BJ (cell line): ENCODE measurements around the gene TMIGD3. TPM values are rescaled to one million over a fixed set of nuclear protein-coding genes. Genes with fewer than 3 reads are reported as not detected.

Experiments
- CTCF ChIA-PET: fragments of 350-600 bp; formaldehyde crosslinking; extraction: SDS; loops from one replicate; lab custom pipeline; 2021; ENCODE audit warnings: antibody characterized with exemption, inconsistent platforms; lab: Yijun Ruan, JAX
- POLR2A ChIA-PET: fragments of 300-600 bp; sonication (Branson Sonifier 250); formaldehyde crosslinking; extraction: SDS; loops from one replicate; lab custom pipeline; 2021; ENCODE audit warnings: antibody characterized with exemption; lab: Charles Lee
- DNase-seq: peaks from one replicate; pipeline ENCODE4 v3.0.0-alpha.2; 2011; ENCODE audit warnings: low read depth
- H3K27me3 ChIP-seq: 2 replicates; pipeline ENCODE4 v1.6.0; 2011; ENCODE audit warnings: low read length; ENCODE audit not compliant: control insufficient read depth, insufficient read depth
- H3K36me3 ChIP-seq: 2 replicates; pipeline ENCODE4 v1.5.1; 2011; ENCODE audit warnings: low read length; ENCODE audit not compliant: control insufficient read depth, insufficient read depth
- H3K4me3 ChIP-seq: 2 replicates; pipeline ENCODE4 v1.5.1; 2011; ENCODE audit warnings: low read depth, mild to moderate bottlenecking, control low read depth, low read length
- CTCF ChIP-seq: IDR thresholded peaks from 2 replicates; pipeline ENCODE4 v1.5.1; 2011; ENCODE audit warnings: low read depth, mild to moderate bottlenecking, control low read depth, inconsistent platforms, low read length, moderate library complexity; ENCODE audit not compliant: insufficient read depth
- polyA plus RNA-seq: library from polyadenylated mRNA; depleted of rRNA; stranded (reverse); fragments of >200 nt; gene quantifications from 2 replicates; pipeline ENCODE4 v1.2.3, GENCODE V29; 2011

Gene TMIGD3
- polyA plus RNA-seq, 1 experiment: not detected

- no peak for TF ChIP-seq CTCF
- DNase-seq: no peak
- CTCF ChIA-PET: no interaction called here
- POLR2A ChIA-PET: no interaction called here
- H3K36me3 ChIP-seq: no peaks in the 10 kb centered on the region
- no peaks in the 10 kb centered on the region for H3K27me3 ChIP-seq
- no peak overlapping the region for H3K4me3 ChIP-seq
Observed at GRCh38 chr1:111467865-111468716, 35.3 kb downstream of the TMIGD3 start.

- H3K4me3 ChIP-seq: no peak overlapping the region
- ChIA-PET CTCF (interaction anchor here (1.2 kb wide), 1 partner anchor 28 kb away, joined by 3 read pairs; no protein-coding TSS in a partner anchor), POLR2A (no interaction called here)
- H3K36me3 ChIP-seq: no peaks in the 10 kb centered on the region
- TF ChIP-seq CTCF: no peak
- no peaks in the 10 kb centered on the region for H3K27me3 ChIP-seq
- DNase-seq: no peak
Observed at GRCh38 chr1:111466480-111466879, 37.0 kb downstream of the TMIGD3 start.

GRCh38 chr1:111465754-111466153, 37.7 kb downstream of the TMIGD3 start:
- DNase-seq: no peak
- H3K27me3 ChIP-seq: no peaks in the 10 kb centered on the region
- no peak for TF ChIP-seq CTCF
- no peaks in the 10 kb centered on the region for H3K36me3 ChIP-seq
- POLR2A ChIA-PET: no interaction called here
- CTCF ChIA-PET: interaction anchor here (1.1 to 1.2 kb wide), 2 partner anchors 13 to 27 kb away, joined by 3 to 4 read pairs; no protein-coding TSS in a partner anchor
- H3K4me3 ChIP-seq: no peak overlapping the region

- TF ChIP-seq CTCF: no peak
- CTCF ChIA-PET: no interaction called here
- H3K27me3 ChIP-seq: no peaks in the 10 kb centered on the region
- POLR2A ChIA-PET: interaction anchor here (0.7 kb wide), 1 partner anchor 326 kb away, joined by 4 read pairs; no protein-coding TSS in a partner anchor
- no peak overlapping the region for H3K4me3 ChIP-seq
- DNase-seq: no peak
- H3K36me3 ChIP-seq: peaks cover 4% of the 10 kb centered on the region
Observed at GRCh38 chr1:111463029-111463683, 40.3 kb downstream of the TMIGD3 start.

- CTCF ChIA-PET: no interaction called here
- TF ChIP-seq CTCF: no peak
- peaks cover 4% of the 10 kb centered on the region for H3K36me3 ChIP-seq
- DNase-seq: no peak
- no peak overlapping the region for H3K4me3 ChIP-seq
- POLR2A ChIA-PET: interaction anchor here (0.7 kb wide), 1 partner anchor 327 kb away, joined by 4 read pairs; no protein-coding TSS in a partner anchor
- no peaks in the 10 kb centered on the region for H3K27me3 ChIP-seq
Observed at GRCh38 chr1:111462370-111463028, 40.9 kb downstream of the TMIGD3 start.
